ENCODE measurements around the gene IKBIP.

The IKBIP gene

DNA sequence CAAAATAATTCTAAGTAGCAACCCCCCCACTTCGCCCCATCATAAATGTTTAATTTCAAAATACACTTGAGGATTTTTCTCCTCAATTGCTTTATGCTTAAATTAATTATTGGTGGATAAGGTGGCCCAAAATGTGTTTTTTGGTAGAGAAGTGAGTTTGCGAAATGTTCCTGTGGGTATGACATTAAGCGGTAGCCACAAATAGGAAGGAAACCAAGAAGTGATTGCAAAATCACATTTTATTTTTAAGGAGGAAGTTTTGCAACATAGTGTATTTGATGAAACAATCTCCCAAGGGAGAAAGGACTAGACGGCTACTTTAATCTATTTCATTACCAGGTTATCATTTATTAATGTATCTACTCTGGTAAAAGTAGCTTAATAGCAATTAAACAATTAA, 25.6 kb downstream of the IKBIP start:
- TF ChIP-seq, protein P1, sequence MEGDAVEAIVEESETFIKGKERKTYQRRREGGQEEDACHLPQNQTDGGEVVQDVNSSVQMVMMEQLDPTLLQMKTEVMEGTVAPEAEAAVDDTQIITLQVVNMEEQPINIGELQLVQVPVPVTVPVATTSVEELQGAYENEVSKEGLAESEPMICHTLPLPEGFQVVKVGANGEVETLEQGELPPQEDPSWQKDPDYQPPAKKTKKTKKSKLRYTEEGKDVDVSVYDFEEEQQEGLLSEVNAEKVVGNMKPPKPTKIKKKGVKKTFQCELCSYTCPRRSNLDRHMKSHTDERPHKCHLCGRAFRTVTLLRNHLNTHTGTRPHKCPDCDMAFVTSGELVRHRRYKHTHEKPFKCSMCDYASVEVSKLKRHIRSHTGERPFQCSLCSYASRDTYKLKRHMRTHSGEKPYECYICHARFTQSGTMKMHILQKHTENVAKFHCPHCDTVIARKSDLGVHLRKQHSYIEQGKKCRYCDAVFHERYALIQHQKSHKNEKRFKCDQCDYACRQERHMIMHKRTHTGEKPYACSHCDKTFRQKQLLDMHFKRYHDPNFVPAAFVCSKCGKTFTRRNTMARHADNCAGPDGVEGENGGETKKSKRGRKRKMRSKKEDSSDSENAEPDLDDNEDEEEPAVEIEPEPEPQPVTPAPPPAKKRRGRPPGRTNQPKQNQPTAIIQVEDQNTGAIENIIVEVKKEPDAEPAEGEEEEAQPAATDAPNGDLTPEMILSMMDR (IDR thresholded peaks at IDR 0.05) = no peak

DNA sequence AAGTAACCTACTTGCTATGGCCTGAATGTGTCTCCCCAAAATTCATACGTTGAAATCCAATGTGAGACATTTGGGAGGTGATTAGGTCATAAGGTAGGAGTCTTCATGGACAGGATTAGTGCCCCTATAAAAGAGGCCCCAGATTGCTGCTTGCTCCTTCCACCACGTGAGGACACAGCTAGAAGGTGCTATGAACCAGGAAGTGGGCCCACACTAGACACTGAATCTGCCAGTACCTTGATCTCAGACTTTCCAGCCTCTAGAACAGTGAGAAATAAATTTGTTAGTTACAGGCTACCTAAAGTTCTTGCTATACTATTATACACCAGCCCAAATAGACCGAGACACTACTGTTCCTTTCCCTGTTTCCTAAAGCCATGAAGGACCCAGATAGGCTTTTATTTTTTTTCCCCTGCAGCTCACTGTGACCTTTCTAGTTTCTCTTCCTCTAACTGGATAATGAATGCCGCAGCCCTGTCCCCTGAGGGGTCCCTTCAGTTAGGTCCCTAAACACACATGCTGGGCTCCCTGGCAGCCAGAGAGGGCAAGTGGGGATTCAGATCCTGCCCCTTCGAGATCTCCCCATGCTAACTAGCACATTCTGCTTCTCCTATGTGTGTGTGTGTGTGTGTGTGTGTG, 31.8 kb downstream of the IKBIP start:
- TF ChIP-seq, protein P1 (IDR thresholded peaks at IDR 0.05) = no peak

DNA sequence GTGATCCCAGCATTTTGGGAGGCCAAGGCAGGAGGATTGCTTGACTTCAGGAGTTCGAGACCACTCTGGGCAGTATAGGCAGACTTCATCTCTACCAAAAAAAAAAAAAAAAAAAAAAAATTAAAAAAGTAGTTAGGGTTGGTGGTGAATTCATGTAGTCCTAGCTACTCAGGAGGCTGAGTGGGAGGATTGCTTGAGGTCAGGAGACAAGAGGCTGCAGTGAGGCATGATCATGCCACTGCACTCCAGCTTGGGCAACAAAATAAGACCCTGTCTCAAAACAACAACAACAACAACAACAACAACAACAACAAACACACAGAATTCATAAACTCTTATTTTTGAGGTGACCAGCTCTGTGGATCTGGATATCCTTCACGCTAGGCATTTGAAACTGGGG, 34.0 kb downstream of the IKBIP start:
- TF ChIP-seq, protein P1 (IDR thresholded peaks at IDR 0.05) = no peak

DNA sequence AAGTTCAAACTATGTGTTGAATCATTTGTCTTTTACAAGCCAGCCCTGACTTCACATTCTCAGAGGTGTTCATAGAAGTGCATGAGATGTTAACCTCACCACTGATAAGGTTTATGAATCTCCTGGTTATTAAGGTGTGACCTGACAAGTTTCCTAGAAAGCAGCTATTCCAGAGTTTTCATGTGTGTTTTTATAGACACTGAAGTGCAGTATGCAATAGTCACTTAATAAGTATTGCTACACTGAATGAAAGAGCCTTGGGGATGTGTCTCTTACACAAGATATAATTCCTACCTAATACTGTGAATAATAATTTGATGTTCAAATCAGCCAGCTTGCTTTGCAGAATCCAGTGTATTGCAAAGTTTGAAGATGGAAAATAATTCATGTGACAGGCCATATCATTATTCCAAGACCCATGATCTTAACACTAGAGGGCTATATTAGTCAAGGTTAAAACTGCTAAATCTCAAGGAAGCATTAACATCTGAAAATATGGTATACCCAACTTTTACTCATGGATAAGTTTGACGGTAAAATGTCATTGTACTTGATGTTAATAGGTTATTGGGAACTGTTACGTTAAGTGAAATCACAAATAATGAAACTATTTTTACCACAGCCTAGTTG, 38.1 kb downstream of the IKBIP start:
- TF ChIP-seq, protein P1 (IDR thresholded peaks at IDR 0.05) = no peak

DNA sequence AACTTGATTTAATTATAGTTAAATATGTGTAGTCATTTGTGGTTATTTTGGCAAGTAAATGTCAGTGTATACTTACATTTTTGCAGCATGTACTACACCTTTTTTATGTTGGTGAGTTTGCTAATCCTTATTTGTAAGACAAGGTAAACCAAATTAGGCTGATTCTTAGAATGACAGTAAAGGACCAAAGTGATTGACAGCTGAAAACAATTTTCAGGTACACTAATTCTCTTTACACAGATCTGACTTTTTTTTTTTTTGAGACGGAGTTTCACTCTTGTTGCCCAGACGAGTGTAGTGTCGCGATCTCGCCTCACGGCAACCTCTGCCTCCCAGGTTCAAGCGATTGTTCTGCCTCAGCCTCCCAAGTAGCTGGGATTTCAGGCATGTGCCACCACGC, 42.7 kb downstream of the IKBIP start:
- TF ChIP-seq, protein P1 (IDR thresholded peaks at IDR 0.05) = no peak

DNA sequence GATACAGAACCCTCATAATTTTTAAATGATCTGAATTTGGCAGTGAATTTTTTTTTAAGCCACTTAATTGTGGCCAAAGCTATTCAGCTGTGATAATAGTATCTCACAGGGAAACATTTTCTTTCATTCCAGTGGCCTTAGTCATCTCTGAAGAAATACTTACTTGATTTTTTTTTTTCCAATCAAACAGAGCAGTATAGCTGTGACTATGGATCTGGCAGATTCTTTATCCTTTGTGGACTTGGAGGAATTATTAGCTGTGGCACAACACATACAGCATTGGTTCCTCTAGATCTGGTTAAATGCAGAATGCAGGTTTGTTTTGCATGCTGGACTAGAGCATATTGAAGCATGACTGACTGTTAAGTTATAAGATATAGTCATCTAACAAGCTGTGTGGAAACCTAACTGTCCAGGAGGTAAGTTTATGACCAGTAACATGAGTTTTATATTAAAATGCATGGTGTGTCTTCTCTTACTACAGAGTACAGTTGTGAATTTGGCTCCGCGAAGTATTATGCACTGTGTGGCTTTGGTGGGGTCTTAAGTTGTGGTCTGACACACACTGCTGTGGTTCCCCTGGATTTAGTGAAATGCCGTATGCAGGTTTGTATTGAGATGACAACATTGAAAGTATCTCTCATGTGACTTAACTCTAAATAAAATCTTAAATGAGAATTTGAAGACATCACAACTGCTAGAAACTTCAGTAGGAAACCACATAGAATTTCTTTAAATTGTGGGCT, 49.2 kb downstream of the IKBIP start:
- TF ChIP-seq, protein P1 (IDR thresholded peaks at IDR 0.05) = no peak

DNA sequence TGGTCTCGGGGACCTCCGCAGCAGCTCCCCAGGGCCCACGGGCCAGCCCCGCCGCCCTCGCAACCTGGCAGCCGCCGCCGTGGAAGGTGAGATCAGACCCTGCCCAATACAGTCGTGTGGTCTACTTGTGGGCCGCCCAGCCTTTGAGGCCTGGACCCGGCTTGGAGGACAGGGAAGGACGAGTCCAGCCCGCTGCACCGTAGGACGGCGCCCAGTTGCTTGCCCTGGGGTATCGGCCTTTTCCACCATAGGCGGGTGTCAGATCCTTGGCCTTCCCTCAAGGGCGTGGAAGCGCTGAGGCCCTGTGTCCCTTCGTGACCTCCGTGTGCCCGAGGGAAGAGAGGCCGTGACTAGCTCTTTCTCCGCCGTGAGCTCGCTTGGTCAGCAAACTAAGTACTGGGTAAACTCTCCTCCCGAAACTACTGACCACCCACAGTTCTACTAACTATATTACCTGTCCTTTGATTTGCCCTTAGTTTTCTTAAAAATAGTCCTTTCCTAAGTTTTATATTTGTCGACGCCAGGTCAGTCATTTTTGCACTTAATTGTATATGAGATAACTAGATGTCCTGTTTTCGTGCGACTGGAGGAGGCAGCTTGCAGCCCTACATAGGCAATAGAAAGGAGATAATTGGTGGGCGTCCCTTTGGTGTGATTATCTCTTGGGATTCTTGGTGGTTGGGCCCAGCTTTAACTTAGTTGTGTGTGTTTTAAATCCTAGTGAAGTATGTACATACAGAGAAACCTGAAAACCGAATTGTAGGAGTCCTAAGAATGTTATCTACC, 50.3 kb downstream of the IKBIP start:
- TF ChIP-seq, protein P1 (IDR thresholded peaks at IDR 0.05) = no peak

All from LNCAP (cell line).